WTC11 (cell line): ENCODE measurements around the gene ADSL.

ENCODE experiments used
- CTCF ChIP-seq: fragments of 200-600 bp; IDR thresholded peaks from 2 replicates; pipeline ENCODE4 v1.8.0; 2022; ENCODE audit warnings: antibody characterized with exemption
- FOXP4 ChIP-seq: sonication (generic); formaldehyde crosslinking; IDR thresholded peaks from 2 replicates; pipeline ENCODE4 v1.8.0; 2022; ENCODE audit warnings: mild to moderate bottlenecking, missing genetic modification reagents
- MLX ChIP-seq: sonication (generic); formaldehyde crosslinking; IDR thresholded peaks from 2 replicates; pipeline ENCODE4 v1.8.1; 2023; ENCODE audit warnings: mild to moderate bottlenecking, missing genetic modification reagents, moderate library complexity
- ZBTB21 ChIP-seq: sonication (generic); formaldehyde crosslinking; IDR thresholded peaks from 2 replicates; pipeline ENCODE4 v1.8.1; 2023; ENCODE audit warnings: mild to moderate bottlenecking, missing genetic modification reagents, borderline replicate concordance

- TF ChIP-seq FOXP4 (CRISPR knock-in tag) (no peak), ZBTB21 (CRISPR knock-in tag) (no peak), CTCF (no peak), MLX (no peak)
These were observed 77.0 kb downstream of the ADSL start for GRCh38 chr22:40423310-40423688.
